Muscle of arm (tissue), 12 donors: ENCODE results near the gene CEP72. TPM values are rescaled to one million over a fixed set of nuclear protein-coding genes. Genes with fewer than 3 reads are reported as not detected.

Experiments
- polyA plus RNA-seq, 12 donors: library from polyadenylated mRNA; unstranded; fragments of 120-200 nt; gene quantifications; one replicate each; pipeline ENCODE4 v1.2.1, GENCODE V29; 2013; ENCODE audit not compliant: insufficient read length in 12 of 12

The CEP72 gene
- polyA plus RNA-seq, 12 donors = 3.1 to 7.5 (median 4.2) TPM; not detected in 2

Other genes starting within 250 kb of the CEP72 start
- gene EXOC3, start 169.2 kb upstream of the CEP72 start, polyA plus RNA-seq = 10 to 100 TPM in 11 of 12 donors, not detected in 1; 28.6 to 44.6 (median 35.4) TPM
- 1 to 10 TPM in 11 of 12 donors, not detected in 1; 1.6 to 6.9 (median 2.3) TPM for gene SLC9A3, start 87.9 kb upstream of the CEP72 start, polyA plus RNA-seq
- 10 to 100 TPM in 3 of 12 donors, 1 to 10 TPM in 8, not detected in 1; 3.6 to 12.3 (median 7.8) TPM for gene TPPP, start 81.0 kb downstream of the CEP72 start, polyA plus RNA-seq
- gene ZDHHC11B, start 172.4 kb downstream of the CEP72 start, polyA plus RNA-seq = 10 to 100 TPM in 5 of 12 donors, 1 to 10 TPM in 6, not detected in 1; 5.3 to 34.3 (median 9.0) TPM
- 10 to 100 TPM in 5 of 12 donors, 1 to 10 TPM in 6, not detected in 1; 4.7 to 25.3 (median 9.1) TPM for gene ZDHHC11, start 238.6 kb downstream of the CEP72 start, polyA plus RNA-seq